Measurements from ENCODE around the gene NTF3.

Gene NTF3

DNA sequence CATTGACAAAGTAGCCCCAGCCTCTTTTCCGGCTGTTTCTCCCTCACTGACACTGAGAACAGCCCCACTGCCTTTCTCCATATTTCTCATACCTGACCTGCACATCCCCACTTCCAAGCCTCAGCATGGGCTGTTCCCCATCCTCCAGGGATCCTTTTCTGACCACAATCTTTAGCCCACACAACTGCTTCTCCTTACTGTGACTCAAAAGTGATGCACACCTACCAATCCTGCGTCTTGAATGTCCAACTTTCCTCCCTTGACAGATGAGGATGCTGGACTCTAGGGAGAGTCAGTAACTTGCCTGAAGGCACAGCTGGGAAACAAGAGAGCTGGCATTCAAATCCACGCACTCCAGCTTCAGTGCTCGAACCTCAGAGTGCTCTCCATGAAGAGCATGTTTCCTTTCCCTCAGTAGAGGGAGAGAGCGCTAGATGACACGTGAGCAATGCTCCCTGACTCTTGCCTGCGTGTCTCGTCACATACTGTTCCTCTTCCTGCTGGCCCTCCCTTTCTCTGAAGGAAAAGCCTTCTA is 75.6 kb downstream of the NTF3 start:
- no peak overlapping the region for H3K27ac ChIP-seq
- no peak overlapping the region for H3K4me3 ChIP-seq

DNA sequence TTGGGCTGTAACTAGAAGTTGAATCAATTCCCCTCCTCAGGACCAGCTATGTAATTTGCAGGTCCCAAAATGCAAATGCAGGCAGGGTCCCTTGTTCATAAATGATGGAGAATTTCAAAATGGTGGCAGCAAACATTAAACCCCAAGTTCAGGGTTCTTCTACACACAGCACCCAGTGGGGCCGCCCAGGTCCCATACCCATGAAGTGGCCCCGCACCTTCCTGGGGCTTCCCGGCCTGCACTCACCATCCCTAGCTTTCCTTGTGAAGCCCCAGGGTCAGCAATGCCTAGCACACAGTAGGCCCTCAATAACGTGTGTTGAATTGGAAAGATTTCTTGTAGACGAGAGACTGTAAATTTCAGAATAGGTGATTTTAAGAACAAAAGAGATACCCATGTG is 76.0 kb downstream of the NTF3 start:
- no peak overlapping the region for H3K27ac ChIP-seq
- no peak overlapping the region for H3K4me3 ChIP-seq

DNA sequence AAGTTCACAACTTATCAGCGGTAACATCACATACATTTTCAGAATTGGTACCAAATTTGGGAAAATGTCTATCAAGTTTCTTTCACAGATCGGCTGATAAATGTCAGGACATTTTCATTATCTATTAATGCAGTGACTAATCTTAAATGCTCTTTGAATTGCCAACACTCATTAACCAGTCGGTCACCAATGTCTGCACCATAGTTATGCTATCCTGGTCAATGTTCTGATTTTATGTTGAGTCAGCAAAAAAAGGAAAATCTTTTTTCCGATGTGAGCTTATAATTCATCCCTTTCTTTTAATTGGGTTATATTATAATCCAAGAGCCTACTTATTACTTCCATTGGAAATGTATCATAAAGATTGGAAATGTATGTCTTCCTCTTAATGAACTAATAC is 77.2 kb downstream of the NTF3 start:
- no peak overlapping the region for H3K27ac ChIP-seq
- H3K4me3 ChIP-seq = no peak overlapping the region

DNA sequence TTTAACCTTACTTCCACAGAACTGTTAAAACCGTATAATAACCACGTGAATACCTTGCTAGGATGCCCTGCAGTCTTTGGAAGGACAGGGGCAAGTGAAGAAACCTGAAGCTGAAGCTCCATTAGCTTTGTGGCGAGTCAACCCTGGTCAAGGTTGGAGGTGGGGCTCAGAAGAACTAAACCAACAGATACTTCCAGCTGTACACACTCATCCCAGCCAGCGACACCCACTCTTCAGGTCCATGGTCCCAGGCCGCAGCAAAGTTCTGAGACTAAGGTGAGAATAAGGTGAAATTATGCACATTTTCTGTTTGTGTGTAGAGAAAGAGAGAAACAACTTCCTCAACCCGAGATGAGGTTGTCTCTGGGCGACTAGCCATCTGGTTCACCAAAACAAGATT is 77.6 kb downstream of the NTF3 start:
- Histone ChIP-seq H3K27ac (no peak overlapping the region), H3K4me3 (no peak overlapping the region)

DNA sequence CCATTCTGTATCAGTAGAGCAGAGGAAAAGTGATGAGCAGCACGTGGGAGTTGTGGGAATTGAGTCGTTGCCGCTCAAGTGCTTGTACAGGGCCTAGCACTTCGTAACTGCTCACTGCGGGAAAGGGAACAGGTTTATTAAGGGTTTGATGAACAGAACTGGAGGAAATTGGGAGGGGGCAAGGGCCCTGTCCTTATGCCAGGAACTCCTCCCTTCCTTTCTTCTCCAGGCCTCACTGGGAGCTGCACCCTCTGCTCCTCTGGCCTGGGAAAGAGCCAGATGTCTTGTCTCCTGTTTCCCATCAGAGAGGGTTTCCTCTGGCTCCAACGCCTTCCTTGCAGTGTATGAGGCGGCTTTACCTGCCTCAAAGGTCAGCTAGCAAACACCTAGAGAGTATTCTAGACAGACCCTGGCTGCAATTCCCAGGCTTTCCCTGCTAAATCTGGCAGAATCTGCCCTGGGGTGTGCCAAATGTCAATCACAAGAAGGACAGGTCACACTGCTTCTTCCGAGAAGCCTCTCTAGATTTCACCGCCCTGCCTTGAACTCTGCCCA is 78.4 kb downstream of the NTF3 start:
- Histone ChIP-seq H3K27ac (no peak overlapping the region), H3K4me3 (no peak overlapping the region)

DNA sequence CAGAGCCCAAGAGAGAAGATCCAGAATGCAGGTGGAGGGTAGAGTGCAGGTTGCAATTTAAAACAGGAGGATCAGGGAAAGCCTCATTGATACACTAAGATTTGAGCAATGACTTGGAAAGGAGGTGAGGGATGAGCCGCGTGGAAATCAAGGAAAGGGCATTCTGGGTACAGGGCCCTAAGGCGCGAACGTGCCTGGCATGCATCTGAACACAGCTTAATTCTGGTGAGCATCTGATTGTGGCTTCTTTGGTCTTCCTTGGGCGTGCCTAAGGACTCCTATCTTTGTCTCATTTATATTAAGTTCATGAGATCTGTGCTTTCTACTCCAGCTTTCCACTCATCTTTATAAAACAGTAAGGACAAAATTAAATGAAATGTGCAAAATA is 79.3 kb downstream of the NTF3 start:
- Histone ChIP-seq H3K27ac (no peak overlapping the region), H3K4me3 (no peak overlapping the region)

DNA sequence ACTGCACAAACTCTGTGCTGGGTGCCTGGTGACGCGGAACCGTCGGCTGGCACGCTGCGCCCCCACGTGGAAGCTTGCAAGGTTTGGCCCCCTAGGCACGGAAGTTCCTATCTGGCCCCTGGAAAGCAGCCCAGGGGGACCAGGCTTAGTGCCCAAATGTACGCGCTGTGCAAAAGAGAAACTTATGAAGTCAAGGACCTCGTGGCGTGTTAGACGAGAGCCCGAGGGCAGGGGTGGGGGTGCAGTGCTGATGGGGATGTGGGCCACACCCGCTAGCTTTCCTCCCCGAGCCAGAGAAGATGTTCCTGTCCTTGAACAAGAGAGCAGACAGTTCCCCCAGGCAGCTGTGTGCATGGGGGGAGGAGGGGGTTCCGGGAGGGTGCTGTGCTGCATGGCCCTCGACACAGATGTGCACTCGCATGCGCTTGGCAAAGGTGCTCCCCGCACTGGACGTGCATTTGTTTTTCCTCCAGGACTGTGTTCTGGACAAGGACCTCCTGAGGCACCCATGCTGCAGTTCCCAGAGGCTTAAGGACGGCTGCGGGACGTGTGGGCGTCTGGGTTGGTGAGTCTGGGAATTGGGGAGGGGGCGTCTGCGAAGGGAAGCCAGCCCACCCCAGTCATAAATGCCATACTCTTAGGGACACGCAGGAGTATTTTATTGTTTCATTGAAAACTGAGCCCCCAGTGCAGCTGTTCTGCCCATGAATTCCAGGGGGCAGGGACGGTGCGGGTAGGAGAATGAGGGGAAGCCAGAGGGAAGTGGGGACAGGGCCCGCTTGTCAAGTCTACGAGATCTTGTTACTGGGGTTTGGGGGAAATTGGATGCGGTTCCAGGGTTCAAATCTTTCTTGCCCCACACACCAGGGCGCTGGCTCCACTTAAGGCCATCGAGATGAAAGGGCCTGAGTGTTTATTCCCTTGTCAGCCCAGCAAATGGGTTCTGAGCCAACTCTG is 80.0 kb downstream of the NTF3 start:
- no peak overlapping the region for H3K27ac ChIP-seq
- H3K4me3 ChIP-seq = no peak overlapping the region

DNA sequence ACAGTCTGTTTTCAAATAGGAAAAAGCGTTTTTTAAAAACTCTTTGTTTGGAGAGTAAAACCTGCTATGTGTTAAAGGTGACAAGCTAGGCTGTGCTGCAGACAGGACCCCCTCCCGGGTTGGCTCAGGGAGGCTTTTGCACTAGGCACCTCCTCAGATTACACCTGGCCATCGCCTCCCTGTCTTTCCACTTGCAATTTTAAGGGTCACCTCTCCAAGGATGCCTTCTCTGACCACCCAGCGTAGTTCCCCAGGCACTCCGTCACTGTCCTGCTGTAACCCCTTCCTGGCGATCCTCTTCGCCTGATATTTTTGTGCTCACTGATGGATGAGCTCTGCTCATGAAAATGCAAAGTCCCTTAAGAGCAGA is 80.7 kb downstream of the NTF3 start:
- no peak overlapping the region for H3K4me3 ChIP-seq

DNA sequence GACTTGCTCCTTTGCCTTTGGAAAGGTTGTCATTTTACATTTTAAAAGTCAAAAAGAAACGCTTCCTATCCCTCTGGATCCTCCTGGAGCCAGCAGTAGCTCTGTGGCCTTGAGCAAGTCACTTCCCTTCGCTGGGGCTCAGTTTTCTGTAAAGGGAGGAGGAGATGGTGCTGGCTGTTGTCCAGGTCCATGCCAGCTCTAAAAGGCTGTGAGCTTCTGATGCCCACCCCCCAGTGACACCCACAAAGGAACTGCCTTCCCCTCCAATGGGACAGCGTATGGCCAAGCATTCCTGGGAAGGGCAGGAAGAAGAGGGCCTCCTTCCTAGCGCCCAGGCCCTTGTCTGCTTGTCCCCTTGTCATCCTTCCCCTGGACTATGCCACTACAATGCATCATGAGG is 81.5 kb downstream of the NTF3 start:
- H3K27ac ChIP-seq = no peak overlapping the region
- H3K4me3 ChIP-seq = no peak overlapping the region

More for the DNA sequence above, 80.7 kb downstream of the NTF3 start:
- no peak overlapping the region for H3K27ac ChIP-seq

DNA sequence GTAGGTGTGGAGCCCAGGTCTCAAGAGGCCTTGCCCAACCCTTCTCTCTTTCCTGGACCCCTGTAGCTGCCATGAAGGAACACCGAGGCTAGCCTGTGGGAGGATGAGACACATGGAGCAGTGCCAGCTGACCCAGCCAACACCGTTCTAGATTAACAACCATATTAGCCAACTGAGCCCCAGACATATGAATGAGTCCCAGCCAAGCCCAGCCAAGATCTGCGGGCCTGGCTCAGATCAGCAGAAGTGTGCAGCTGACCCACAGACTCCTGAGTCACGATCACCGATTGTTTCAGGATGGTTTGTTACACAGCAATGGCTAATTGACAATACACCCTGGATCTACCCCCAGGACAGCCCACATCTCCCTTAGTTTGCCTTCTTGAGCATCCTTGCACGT is 82.1 kb downstream of the NTF3 start:
- Histone ChIP-seq H3K27ac (no peak overlapping the region), H3K4me3 (no peak overlapping the region)

DNA sequence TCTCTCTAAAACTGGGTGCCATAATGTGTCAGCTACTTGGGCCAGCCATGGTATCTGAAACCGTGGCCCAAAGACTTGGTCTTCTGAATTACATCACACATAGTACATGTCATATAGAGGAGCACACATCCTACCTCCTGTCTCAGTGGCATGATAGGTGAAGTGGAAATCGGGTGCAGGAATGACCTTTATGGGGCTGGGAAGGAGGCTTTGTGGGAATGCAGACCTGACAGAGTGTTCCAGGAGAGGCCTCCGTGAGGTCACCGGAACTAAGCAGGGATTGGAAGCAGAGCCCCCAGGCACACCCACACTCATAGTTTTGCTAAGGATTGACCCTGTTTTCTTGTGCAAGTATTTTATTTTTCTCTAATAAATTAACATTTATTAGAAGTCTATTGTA is 82.6 kb downstream of the NTF3 start:
- no peak overlapping the region for H3K4me3 ChIP-seq
- no peak overlapping the region for H3K27ac ChIP-seq

DNA sequence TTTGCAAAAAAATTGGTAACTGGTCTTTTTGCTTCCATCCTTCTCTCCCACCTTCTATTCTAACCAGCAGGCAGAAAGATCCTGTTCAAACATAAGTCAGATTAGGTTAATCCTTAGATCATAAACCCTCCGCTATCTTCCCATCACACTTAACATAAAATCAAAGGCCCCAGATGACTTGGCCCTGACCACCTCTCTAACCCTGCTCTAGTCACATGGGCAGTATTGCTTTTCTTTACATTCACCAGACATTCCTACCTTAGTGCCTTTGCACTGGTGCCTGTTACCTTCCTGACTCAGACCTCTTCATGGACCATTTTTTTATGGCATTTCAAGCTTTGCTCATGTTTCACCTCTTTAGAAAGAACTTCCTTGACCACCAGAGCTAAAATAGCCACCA is 83.5 kb downstream of the NTF3 start:
- H3K27ac ChIP-seq = no peak overlapping the region
- no peak overlapping the region for H3K4me3 ChIP-seq

DNA sequence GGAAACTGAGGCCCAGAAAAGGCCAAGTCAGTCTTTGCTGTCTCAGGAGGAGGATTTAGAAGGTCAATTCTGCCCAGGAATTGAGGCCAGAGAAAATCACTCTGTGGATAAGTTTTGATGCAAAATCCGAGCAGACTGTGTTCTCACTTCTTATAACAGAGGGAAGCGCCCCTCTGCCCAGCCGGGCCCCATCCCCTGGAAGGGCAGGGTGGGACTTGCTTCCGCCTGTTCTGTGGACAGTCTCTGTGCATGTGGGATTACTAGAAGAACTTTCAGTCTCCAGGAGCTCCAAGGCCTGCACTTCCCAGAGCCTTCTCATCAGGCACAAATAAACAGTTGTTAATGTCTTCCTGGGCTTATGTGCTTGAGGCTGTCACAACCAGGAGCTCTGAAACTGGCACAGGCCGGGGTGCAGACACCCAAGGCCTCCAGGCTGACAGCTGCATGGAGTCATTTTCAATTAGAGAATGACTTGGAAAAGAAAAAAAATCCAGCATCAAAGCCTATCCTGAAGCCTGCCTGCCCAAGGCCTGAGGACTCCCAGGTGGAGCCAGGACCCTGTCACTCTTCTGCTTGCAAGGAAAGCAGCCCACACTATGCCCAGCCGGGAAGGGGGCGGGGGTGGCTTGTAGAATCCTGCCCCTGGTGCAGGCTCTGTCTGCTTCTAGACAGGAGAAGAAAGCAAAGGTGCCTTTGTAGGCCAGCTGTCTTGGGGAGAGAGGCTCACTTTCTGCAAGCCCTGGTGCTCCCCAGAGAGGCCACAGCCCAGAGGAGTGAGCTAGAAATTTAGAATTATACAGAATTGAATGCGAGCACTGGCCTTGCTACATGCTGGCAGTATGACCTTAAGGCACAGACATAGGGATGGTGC is 84.7 kb downstream of the NTF3 start:
- Histone ChIP-seq H3K4me3 (no peak overlapping the region), H3K27ac (no peak overlapping the region)

DNA sequence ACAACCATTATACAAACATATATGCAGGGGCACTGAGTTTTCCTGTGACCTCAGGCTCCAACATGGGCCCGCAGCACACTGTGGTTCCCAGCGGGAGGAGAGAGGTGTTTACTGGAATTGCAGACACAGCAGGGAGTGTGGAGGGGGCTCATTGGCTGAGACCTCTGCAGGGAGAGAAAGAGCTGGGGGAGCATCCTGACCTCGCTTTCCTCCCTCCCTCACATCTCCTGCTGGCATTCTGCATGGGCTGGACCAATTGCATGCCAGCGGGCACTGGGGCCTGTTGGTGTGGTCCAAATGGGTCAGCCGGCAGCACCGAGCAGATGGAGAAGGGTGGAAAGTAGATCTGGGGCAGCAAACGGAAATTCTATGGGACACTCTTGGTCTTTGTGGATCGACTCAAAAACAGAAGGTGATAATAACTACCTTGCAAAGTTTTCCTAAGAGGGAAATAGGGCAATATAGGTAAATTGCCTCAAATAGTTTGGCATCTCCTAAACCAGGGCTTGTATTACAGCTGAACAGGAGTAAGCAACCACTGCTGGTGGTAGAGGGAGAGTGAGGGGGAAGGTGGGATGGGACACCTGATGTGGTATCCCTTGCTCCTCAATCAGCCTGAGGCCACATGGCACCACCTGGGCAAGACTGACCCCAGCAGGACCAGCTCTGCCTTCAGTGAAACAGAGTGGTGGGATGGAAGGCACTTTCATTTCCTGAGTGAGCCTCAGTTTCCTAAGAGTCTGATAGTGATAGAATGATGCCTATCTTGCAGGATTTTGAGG is 86.9 kb downstream of the NTF3 start:
- Histone ChIP-seq H3K4me3 (no peak overlapping the region), H3K27ac (no peak overlapping the region)

DNA sequence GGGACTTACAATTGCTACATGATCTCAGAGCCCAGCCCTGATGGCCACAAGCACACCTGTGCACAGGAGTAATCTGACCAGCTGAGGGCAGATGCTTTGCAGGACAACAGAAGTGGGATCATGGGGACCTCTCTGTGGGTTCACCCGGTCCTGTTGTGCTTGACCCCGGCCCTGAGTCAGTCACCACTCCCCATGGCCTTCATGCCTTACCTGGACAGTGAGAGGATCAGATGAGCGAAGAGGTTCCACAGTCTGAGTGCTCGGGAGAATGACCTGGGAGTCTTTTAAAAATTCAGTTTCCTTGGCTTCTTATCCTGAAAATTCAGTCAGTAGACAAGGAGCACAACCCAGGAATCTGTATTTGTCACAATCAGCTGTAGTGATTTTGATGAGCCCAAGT is 88.1 kb downstream of the NTF3 start:
- Histone ChIP-seq H3K27ac (no peak overlapping the region), H3K4me3 (no peak overlapping the region)

DNA sequence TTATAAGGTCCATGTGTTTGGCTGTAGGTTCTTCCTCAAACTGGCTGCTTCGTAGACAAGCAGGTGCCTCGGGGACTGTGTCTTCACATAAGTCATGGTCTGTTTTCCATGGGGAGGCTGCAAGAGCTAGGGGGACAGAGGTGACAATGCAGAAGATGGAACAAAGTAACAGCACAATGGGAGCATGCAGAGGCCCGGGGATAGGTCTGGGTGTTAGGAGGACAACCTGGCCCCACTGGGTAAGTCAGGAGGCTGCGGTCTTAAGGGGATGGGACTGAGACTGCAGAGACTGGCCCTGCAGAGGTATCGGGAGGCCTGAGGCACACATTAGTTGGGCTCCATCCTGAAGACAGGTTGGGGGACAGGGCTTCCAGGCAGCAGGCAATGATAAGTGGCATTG is 88.9 kb downstream of the NTF3 start:
- no peak overlapping the region for H3K27ac ChIP-seq
- no peak overlapping the region for H3K4me3 ChIP-seq

DNA sequence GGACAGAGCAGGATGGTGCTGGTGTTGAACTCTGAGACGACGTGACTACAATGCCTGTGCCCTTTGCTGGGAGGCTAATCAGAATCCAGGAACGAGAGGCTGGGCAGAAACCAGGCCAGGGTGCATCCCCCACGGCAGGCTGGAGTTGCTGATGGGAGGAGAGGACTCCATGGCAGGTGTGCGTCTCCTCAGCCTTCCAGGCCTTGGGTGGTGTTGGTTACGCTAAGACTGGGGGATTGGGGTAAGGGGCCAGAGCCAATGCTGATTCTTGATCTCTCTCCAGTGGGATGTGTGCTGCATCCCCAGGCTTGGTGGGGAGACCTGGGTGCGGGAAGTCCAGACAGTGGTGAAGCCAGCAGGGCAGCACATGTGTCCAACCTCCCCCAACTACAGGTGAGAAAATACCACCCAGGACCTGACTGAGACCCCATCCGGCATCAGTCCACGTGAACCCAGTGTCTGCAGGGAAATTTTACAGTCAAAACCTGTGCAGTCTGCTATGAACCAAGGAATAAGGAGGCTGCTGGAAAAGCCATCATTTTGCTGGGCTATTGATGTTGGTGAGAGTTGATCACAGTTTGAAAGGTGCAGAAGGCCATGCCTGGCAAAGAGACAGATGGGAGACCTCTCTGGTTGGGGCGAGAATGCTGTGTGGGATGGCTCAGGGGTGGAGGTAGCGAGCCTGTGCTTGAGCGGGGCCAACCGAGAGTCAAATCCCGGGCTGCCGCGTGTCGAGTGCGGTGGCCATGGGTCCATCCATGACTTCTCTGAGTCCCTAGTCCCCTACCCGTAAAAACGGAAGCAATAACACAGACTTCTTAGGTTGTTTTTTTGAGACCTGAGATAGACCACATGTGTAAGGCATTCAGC is 89.8 kb downstream of the NTF3 start:
- no peak overlapping the region for H3K27ac ChIP-seq
- no peak overlapping the region for H3K4me3 ChIP-seq

DNA sequence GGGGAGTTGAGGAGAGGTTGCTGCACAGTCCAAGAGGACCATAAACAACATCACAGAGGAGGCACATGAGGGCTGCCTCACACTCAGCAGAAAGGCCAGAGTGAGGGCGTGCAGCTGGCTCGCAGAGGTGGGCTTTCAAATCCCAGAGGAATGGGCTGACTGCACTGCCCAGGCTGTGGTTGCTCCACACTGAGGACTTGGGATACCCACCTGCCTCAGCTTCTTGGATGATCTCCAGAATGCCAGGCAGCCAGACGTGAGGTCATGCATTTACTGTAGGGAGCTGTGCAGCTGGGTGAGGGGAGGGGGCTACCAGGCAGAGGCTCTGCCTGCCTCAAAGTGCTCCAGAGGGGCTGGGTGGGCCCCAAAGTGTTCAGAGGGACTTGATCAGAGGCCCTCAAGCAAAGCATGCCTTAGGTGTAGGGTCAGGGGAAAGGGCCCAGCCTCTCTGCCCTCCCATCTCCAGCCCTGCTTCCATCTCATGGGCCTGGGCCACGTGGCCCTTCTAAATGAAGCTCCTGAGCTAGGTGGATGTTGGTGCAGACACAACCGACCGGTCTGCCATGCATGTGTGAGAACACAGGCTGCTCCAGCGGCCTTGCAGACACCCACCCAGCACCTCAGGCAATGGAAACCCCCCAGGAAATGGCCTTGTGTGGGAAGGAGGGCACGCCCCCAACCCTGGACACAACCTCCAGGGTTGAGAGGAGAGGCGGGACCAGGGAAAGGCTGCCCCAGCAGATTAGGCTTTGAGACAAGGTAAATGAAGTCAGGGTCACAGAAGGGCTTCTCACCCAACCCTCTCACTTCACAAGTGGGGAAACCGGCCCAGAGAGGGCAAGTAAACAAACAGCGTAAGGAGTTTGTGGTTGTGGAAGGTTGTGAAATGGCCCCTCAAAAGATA is 90.8 kb downstream of the NTF3 start:
- H3K4me3 ChIP-seq = no peak overlapping the region
- no peak overlapping the region for H3K27ac ChIP-seq

Data from skin epidermis (tissue), 12 donors.